ENCODE results near the gene MAP3K14. TPM values are rescaled to one million over a fixed set of nuclear protein-coding genes. Genes with fewer than 3 reads are reported as not detected.
A peak's percentile ranks its signal among the peaks of the same experiment; 100 is the strongest.

Gene MAP3K14
- total RNA-seq, 1 experiment from 2014 or later, result 16.4 TPM

DNA sequence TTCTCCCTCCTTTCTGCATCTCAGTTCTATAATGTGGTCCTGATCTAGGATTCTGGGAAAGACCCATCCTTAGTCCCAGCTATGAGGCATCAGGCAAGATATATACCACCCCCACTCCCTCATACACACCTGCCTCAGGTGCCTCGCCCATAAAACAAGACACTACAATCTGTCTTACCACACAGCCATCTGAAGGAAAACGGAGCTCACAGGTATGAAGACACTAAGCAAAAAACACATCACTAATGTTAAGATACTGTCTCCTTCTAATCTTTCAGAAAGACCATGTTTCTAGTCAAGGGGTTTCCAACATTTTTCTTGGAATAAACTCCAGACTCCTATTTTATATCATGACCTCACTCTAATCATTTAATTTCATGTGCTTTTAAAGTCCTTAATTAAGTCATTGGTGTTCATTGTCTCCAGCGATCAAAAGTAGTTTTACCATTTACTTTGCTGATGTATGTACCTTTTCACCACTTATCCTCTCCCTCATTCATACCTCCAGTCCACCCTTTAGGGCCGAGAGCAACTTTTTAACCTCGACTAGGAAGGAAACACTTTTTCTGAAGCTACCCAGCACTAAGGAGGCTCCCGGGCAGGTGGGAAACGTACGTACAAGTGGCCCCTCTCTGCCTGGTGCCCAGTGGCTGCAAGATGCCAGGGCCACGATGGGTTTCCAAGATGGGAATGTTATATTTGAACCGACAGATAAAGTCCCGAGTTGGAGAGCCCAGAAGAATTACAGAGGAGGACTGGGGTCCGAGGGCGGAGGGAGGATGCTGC is 979 bp downstream of the MAP3K14 start (continued):
- no peak for TF ChIP-seq MAX (IDR thresholded peaks at IDR 0.05)
- TF ChIP-seq, protein P1, sequence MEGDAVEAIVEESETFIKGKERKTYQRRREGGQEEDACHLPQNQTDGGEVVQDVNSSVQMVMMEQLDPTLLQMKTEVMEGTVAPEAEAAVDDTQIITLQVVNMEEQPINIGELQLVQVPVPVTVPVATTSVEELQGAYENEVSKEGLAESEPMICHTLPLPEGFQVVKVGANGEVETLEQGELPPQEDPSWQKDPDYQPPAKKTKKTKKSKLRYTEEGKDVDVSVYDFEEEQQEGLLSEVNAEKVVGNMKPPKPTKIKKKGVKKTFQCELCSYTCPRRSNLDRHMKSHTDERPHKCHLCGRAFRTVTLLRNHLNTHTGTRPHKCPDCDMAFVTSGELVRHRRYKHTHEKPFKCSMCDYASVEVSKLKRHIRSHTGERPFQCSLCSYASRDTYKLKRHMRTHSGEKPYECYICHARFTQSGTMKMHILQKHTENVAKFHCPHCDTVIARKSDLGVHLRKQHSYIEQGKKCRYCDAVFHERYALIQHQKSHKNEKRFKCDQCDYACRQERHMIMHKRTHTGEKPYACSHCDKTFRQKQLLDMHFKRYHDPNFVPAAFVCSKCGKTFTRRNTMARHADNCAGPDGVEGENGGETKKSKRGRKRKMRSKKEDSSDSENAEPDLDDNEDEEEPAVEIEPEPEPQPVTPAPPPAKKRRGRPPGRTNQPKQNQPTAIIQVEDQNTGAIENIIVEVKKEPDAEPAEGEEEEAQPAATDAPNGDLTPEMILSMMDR (IDR thresholded peaks at IDR 0.05 in 2 of 3, conservative IDR thresholded peaks at IDR 0.05 in 1 of 3; ENCODE audit: borderline replicate concordance in 1 of 3, insufficient read depth in 1 of 3, low read depth in 2 of 3, low read length in 2 of 3), result no peak
- TF ChIP-seq EZH2phosphoT487 (IDR thresholded peaks at IDR 0.05; ENCODE audit: borderline replicate concordance), result no peak
- TF ChIP-seq ZNF274 (IDR thresholded peaks at IDR 0.05; ENCODE audit: low read depth, low read length), result no peak

DNA sequence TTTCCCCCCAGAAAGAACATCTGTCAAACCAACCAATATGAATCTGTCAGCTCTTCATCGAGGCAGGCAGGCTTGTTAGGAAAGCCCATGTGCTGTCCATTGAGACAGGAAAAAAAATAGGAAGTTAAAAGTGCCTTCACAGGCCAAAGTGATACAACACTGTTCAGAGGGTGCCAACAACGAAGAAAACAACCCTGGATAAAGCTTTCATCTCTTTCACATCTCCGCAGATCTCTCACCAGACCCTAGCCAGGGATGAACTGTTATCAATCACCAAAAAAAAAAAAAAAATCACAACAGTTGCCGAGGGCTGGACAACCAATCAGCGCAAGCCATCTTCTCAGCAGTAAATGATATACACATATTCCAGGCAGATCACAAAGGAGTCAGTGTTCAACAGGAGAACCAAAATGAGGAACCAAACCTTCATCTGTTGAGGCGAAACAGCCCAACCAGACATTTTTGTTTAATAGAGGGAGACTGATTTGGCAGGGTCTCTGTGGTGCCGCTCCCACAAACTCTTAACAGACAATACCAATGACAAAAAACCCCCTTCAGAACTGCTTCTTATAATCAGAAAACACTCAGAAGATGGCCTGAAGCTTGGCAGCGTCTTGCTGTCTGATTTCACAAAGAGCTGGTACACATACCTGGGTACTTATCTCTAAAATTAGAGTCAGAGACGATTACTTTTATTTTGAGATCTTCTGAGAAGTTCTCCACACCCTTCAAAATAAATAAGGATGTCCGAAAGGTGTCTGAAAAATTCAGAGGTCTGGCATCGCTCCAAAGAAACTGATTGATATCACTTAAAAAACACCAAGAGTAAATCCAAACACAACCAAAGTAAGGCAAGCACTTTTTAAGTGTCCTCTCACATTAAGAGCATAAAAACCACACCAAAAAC is 1.8 kb downstream of the MAP3K14 start:
- POLR2A ChIA-PET, result interaction anchor here (0.6 kb wide), 1 partner anchor 22 kb away, joined by 4 read pairs; no protein-coding TSS in a partner anchor
- H3K27me3 ChIP-seq (ENCODE audit: insufficient read depth, low read length), result no peaks in the 10 kb centered on the region
- H3K9me2 ChIP-seq (ENCODE audit: insufficient read depth), result no peaks in the 10 kb centered on the region
- intact Hi-C loops (cut with micrococcal nuclease), result no loop called here
- peak overlapping the region; percentile 89 for H3K4me2 ChIP-seq (ENCODE audit: low read length)
- peaks cover 79 to 88% of the 10 kb centered on the region in 2 experiments for H3K4me1 ChIP-seq (ENCODE audit: control insufficient read depth in 1 of 2, insufficient read depth in 2 of 2, low read length in 2 of 2)
- peak overlapping the region; percentile 88 for H3K27ac ChIP-seq (ENCODE audit: low read depth, low read length)
- peak overlapping the region; percentile 93 for H3K9ac ChIP-seq (ENCODE audit: low read length)
- CTCF ChIA-PET, result interaction anchor here (1.0 kb wide), 1 partner anchor 38 kb away, joined by 4 read pairs; no protein-coding TSS in a partner anchor
- peaks cover 0 to 30% of the 10 kb centered on the region in 2 experiments; a peak in 3 of 4 replicates for H3K36me3 ChIP-seq (ENCODE audit: control insufficient read depth in 1 of 2, insufficient read depth in 2 of 2, low read length in 2 of 2)
- RAD21 ChIA-PET (ENCODE audit: low non-redundant PET in 1 of 2, low total read pairs in 2 of 2, uncharacterized antibody in 2 of 2, unreplicated experiment in 2 of 2), result no interaction called here
- H2AFZ ChIP-seq (ENCODE audit: low read depth, low read length, poor library complexity, severe bottlenecking), result no peak overlapping the region
- BruUV-seq (replicated peaks), result no TSS peak
- peaks cover 67% of the 10 kb centered on the region for H3K79me2 ChIP-seq (ENCODE audit: insufficient read depth, low read length)
- DNase-seq (ENCODE audit: low read depth, low spot score), result no peak
- peaks cover 27% of the 10 kb centered on the region; the same call in 1 of the 2 replicates for H4K20me1 ChIP-seq (ENCODE audit: insufficient read depth)
- no peaks in the 10 kb centered on the region for H3K9me3 ChIP-seq (ENCODE audit: control insufficient read depth in 1 of 2, insufficient read depth in 1 of 2, low read depth in 1 of 2, low read length in 2 of 2)
- ATAC-seq, result no peak
- H3K4me3 ChIP-seq (replicated peaks in 1 of 2; ENCODE audit: low read depth in 1 of 2, low read length in 2 of 2), result peak overlapping the region; percentile 75 to 96
- TF ChIP-seq, protein P2, sequence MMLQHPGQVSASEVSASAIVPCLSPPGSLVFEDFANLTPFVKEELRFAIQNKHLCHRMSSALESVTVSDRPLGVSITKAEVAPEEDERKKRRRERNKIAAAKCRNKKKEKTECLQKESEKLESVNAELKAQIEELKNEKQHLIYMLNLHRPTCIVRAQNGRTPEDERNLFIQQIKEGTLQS (IDR thresholded peaks at IDR 0.05), result no peak
- TF ChIP-seq, protein P3, sequence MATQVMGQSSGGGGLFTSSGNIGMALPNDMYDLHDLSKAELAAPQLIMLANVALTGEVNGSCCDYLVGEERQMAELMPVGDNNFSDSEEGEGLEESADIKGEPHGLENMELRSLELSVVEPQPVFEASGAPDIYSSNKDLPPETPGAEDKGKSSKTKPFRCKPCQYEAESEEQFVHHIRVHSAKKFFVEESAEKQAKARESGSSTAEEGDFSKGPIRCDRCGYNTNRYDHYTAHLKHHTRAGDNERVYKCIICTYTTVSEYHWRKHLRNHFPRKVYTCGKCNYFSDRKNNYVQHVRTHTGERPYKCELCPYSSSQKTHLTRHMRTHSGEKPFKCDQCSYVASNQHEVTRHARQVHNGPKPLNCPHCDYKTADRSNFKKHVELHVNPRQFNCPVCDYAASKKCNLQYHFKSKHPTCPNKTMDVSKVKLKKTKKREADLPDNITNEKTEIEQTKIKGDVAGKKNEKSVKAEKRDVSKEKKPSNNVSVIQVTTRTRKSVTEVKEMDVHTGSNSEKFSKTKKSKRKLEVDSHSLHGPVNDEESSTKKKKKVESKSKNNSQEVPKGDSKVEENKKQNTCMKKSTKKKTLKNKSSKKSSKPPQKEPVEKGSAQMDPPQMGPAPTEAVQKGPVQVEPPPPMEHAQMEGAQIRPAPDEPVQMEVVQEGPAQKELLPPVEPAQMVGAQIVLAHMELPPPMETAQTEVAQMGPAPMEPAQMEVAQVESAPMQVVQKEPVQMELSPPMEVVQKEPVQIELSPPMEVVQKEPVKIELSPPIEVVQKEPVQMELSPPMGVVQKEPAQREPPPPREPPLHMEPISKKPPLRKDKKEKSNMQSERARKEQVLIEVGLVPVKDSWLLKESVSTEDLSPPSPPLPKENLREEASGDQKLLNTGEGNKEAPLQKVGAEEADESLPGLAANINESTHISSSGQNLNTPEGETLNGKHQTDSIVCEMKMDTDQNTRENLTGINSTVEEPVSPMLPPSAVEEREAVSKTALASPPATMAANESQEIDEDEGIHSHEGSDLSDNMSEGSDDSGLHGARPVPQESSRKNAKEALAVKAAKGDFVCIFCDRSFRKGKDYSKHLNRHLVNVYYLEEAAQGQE (IDR thresholded peaks at IDR 0.05; ENCODE audit: low read depth), result no peak
- TF ChIP-seq POLR2AphosphoS5 (IDR thresholded peaks at IDR 0.05; ENCODE audit: low read depth, low read length) (0 out of 2 replicates have a peak, but pooled peaks have one; percentile 12), SIN3A (IDR thresholded peaks at IDR 0.05; ENCODE audit: low read depth) (no peak), ZFX (IDR thresholded peaks at IDR 0.05) (no peak), POLR2A (IDR thresholded peaks at IDR 0.05; ENCODE audit: borderline replicate concordance, extremely low read depth, insufficient read depth, insufficient read length) (no peak)

All from HCT116 (cell line).